GM18519 (cell line): ENCODE results near the gene GIT2.
A peak's percentile ranks its signal among the peaks of the same experiment; 100 is the strongest.
"Not testable (repeated sequence)": the region's sequence is repeated elsewhere in the genome, so short reads cannot be mapped to it uniquely, and the experiment has no call there.

Source experiments
- ATAC-seq: cut with Tn5 transposase; IDR thresholded peaks from one replicate; pipeline ENCODE4 v1.9.1; 2021; ENCODE audit warnings: mild to moderate bottlenecking, moderate library complexity; ENCODE audit not compliant: unreplicated experiment, low FRiP score

Gene GIT2, protein sequence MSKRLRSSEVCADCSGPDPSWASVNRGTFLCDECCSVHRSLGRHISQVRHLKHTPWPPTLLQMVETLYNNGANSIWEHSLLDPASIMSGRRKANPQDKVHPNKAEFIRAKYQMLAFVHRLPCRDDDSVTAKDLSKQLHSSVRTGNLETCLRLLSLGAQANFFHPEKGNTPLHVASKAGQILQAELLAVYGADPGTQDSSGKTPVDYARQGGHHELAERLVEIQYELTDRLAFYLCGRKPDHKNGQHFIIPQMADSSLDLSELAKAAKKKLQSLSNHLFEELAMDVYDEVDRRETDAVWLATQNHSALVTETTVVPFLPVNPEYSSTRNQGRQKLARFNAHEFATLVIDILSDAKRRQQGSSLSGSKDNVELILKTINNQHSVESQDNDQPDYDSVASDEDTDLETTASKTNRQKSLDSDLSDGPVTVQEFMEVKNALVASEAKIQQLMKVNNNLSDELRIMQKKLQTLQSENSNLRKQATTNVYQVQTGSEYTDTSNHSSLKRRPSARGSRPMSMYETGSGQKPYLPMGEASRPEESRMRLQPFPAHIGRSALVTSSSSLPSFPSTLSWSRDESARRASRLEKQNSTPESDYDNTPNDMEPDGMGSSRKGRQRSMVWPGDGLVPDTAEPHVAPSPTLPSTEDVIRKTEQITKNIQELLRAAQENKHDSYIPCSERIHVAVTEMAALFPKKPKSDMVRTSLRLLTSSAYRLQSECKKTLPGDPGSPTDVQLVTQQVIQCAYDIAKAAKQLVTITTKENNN

DNA sequence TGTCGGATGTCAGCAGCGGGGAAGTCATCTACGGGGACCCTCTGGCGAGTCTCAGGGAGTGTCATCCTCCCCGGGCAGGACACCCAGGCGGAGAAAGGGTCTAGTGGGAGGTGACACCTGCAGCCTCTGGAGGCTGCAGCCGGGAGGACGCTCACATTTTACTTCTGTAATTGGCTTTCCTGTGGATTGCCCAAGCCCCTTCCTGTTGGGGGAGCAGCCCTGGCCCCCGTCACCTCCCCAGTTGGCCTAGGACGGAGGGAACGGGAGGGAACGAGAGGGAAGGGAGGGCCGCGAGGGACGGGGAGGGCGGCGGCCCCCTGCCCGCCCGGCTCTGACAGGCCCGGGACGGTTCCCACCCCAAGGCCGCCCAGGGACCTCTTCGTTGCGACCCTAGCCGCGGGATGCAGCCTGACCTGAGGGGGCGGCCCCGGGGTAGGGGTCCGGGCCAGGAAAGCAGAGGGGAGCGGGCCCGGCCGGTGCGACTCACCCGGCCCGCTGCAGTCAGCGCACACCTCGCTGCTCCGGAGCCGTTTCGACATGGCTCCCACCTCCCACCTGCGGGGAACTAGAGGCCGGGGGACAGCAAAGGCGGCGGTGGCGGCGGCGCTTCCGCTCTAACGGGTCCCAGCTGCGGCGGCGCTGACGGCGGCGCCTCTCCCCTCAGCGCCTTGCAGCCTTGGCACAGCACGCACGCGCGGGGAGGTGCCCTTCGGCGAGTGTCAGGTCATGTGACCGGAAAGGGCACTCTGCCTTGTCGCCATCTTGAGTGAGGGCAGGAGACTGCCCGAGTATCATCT, at the start of gene GIT2:
TSS of gene GIT2 (minus strand) at position 683 of the 797 bp plus-strand sequence. CDS start at position 539, 144 bp downstream.
- no peak for ATAC-seq

DNA sequence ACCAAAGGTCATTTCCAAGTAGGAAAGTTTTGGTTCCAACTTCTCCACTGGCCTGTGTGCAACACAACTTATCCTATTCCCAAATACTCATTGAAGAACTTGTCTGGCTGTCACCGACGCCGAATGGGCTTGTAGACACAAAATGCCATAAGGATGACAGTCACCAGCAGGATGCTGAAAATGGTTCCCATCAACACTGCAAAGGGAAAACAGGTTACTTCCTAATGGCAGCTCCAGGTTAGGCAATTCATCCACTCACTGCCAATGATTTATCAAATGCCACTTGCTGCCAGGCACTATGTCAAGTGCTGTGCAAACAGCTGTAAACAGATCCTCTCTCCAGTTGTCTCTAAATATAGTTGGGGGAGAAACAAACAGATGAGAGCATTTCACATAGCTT, 46.1 kb upstream of the GIT2 start:
- no peak for ATAC-seq

DNA sequence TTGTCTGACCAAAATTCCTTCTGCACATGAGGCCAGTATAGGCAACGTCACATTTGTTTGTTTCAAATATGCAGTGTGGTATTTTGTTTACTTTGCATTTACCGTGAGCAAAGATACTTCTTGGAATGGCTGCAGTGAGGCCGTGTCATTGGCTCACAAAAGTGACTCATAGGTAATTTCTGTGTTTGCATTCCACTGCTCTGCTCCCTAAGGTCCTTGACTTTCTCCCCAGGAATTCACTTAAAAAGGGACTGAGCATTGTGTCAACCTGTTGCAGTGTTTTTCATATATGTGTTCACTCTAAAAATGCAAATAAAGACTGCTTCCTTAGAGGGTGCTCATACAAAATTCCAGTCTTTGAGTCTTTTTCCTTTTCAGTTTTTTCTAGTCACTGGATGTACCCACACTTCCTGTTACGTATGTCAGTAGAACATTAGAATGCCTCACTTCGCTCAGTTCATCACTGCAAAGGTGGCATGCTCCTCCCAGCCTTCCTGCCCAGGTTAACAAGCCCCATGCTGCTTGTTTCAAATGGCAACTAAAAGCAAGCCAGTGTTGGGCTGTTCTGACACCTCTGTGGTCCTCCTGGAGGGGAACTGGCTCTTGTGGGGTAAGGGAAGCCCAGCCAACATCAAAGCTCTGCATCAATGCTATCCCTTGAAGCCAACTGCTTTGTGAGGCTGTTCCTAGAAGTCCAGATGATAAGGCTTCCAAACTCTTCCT, 43.1 kb upstream of the GIT2 start:
- no peak for ATAC-seq

DNA sequence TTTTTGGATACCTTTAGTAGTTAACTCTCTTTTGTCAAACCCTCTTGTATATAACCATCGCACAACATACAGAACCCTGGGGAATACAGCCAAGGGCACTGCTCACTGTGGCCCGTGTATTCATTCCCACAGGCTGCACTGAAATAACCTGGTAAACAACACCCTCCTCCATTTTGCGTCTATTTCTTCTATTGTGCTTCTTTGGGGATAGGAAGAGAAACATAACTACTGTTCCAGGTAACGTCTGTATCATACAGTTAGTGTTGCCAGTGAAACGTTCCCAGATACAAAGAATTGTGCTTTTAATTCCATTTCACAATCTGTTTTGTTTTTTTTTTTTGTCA, 42.5 kb upstream of the GIT2 start:
- ATAC-seq, result no peak

DNA sequence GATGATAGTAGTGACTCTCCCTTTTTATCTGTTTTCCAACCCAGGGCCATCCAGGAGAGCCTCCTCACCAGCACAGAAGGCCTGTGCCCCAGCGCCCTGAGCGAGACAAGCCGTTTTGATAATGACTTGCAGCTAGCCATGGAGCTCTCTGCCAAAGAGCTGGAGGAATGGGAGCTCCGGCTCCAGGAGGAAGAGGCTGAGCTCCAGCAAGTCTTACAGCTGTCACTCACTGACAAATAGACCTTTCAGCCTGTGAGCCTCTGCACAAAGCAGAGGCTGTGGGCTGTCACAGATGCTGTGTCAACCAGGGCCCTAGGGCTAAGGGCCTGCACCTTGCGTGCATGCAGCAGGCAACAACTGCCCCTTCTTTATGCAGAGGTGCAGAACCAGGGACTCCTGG, 41.1 kb upstream of the GIT2 start:
- no peak for ATAC-seq

DNA sequence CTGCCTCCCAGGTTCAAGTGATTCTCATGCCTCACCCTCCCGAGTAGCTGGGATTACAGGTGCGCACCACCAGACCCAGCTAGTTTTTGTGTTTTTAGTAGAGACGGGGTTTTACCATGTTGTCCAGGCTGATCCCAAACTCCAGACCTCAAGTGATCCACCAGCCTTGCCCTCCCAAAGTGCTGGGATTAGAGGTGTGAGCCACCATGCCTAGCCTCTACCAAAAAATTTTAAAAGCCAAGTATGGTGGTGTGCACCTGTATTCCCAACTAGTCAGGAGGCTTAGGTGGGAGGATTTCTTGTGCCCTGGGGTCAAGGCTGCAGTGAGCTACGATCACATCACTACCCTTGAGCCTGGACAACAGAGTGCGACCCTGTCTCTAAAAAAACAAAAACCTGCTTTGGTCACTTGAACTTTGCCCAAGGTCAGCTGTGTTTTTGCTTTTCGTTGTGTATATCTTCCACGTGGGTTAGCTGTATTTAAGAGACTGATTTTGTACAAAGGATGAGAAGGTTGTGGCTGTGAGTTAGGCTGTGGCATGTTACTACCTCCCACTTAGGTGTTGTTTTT, 39.5 kb upstream of the GIT2 start:
- no peak for ATAC-seq

DNA sequence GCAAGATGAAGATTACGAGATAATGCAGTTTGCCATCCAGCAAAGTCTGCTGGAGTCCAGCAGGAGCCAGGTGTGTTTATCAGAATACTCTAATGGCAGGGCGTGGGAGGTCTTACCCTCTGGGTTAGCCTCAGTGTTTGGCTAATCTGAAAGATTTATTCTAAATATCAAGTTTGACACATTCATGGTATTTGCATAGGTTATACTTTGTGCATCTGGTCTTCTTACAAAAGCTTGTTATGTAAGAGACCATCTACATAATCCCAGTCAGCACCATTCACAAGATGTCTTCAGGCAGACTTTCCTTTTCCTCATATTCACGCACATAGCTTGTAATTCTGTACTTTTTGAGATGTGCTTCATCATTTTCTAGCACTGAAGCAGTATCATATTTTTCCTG, 37.7 kb upstream of the GIT2 start:
- ATAC-seq, result no peak

DNA sequence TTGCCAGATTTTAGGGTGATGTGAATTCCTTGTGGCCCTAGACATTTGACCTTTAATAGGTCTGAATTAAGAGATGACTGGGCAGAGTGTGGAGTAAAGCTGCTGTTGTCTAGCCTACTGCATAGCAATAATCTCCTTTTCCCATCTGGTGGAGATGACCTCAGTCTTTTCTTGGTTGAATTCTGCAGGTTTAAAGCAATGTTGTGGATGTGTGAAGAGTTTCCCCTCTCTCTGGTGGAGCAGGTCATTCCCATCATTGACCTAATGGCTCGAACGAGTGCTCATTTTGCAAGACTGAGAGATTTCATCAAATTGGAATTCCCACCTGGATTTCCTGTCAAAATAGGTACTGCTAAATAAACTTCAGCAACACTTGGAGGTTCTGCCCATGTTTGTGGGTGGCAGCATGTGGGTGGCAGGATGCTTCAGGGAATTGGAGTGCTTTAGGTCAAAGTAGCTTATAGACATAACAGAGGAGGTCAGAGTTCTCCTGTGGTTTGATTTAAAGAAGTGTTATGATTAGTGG, 33.2 kb upstream of the GIT2 start:
- ATAC-seq, result no peak

DNA sequence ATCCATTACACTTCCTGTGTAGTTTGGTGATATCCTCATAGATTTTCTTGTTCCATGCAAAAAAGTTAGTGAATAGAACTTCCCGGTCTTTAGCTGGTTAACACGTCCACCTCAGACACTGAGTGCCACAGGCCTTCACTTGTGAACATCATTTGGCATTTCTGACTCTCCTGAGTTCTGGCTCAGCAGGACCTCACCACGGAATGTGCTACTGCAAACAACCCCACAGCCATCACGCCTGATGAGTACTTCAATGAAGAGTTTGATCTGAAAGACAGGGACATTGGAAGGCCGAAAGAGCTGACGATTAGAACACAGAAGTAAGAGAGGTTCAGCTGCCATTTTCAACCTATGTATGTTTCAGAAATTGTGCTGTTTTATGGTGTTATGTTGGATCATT, 32.2 kb upstream of the GIT2 start:
- no peak for ATAC-seq

DNA sequence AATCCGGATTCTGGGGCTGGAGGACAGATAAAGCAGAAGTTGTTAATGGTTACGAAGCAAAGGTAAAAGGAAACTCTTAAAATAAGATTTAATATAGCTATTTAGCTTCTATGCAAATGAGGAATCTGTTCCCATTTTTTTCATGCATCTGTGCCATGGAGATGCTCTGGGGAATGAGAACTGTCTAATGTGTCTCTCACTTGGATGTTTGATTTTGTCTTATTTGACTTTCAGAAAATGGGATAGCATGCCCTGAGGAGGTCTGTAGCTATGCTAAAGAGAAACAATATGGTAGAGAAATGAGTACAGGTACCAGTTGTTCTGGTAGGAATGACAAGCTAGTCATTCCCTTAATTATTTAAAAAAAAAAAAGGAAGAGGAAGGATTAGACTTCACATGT, 27.9 kb upstream of the GIT2 start:
- no peak for ATAC-seq

DNA sequence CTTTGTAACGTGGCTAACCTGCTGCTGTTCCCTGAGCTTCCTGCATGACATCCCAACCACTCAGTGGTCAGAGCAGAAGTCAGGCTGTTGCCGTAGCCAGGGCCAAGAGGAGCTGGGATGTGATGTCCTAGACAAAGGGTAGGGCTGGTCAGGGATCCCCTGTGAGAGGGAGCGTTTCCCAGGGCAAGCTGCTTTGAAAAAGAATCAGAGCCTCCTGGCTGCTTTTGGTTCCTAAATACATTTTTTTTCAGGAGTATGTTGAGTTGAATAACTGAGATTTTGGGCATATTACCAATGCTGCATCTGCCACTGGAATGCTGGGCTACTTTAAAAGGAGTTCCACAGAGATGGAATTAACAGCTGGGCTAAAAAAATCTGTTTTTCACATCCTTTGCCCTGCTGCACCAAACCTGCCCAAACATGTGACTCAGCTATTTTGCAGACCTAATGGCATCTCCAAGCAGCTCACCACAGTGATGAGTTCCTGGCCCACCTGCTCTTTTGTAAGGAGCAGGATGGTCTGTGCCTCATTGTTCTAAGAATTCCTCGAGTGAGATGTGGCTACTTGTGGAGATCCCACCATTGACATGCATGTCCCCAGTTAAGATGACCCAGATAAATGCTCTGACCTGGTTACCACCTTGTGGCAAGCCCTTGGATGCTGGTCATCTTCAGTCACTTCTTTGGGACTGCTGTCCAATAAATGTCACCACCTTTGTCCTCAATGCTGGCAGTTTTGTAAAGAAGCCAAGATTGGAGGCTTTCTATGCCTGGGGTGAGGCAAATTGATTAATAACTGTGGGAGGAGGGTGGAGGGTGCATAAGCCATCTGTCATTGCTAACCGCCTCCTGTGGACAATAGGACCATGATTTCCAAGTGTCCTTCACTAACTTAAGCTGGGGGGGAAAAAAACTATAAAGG, 27.2 kb upstream of the GIT2 start:
- no peak for ATAC-seq

DNA sequence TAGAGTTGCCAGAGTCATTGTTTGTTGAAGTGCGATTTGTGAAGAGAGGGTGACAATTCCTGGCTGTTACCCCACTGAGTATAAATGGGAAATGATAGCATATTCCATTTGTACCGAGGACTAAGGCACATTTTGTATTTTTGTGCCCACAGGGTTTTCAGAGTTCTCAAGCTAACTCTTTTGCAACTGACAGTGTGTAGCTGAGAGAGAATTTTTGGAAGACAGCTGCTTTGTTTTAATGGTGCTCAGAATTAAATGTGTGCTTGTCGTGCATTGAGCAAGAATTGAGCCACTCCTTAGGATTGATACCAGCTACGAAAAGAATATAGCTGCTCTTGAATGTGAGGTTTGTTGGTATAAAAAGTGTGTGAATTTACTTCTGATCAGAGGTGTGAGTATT, 24.8 kb upstream of the GIT2 start:
- ATAC-seq, result no peak

DNA sequence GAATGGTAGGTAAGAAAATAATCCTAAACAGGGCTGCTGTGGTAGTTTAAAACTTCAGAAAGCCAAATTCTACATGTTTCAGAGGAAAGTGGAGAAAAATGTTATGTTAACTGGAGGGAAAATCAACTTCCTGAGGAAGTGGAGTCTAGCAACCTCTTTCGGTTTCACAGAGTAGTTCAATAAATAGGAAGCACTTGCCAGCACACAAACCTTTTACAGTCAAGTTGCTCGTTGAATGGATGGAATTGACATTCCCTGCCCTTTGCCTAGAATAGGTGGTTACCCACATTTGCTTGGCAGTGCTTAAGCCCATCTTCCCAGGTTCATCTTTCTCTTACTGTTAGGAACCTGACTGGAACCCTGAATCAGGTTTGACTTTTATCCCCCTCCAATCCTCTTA, 19.0 kb upstream of the GIT2 start:
- no peak for ATAC-seq

DNA sequence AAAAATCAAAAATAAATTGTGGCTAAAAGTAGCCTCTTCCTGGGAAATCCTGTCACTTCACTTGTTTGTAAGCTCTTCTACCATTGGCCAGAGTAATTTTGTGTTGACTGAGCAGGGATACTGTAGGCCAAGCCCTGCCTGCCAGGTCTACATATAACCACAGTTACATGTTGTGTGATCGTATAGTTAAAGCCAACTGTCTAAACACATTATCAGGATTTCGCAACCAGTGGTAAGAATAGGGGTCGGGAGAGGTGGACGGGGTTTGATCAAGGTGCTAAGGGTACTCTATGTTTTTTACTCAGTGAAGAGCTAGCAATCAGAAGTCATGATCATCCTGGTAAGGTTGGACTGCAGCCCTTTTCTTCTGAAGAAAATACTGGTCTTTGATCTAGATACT, 16.5 kb upstream of the GIT2 start:
- no peak for ATAC-seq

DNA sequence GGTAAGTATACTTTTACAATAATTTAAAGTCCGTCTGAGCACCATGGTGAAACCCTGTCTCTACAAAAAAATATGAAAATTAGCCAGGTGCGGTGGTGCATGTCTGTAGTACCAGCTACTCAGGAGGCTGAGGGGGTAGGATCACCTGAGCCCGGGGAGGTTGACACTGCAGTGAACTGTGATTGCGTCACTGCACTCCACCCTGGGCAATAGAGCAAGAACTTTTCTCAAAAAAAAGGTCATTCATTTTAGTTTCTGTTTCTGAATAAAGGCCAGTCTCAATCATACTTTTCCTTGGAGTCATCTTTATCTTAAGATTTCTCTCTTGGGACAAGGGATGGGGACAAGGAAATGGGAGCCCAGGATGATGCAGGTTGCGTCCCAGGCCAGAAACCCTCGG, 16.0 kb upstream of the GIT2 start:
- ATAC-seq, result peak; percentile 38

DNA sequence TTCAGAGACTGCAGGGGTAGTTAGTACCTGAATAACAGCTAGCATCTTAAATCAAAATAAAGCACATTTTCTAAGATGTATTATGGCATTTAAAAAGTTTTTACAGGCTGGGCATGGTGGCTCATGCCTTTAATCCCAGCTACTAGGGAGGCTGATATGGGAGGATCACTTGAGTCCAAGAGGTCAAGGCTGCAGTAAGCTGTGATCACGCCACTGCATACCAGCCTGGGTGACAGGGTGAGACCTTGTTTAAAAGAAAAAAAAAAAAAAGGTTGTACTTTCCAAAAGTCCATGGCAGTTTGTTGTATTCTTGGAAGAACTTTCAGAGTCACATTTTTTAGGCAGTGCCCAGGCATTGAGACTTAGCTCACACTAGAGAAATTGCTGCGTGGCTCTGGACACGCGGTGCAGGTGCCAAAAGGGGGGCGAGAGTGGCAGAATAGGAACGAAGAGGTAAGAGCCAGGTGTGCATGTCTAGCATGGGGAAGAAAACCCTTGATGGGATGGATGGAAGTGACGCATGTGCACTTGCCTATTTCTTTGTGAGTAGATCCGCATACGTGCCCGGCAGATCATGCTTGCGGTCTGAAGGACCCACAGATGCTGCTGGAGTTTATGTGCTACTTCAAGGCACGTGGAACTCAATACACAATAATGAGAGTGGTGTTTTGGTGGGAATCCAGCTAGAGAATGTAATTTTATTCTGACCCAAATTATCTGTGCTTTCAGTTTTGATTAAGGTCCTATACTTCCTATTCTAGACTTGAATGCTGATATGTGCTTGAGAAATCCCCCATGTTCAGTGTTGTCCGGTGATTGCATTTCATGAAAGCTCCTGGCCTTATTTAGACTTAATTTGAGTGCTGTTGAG, 14.9 kb upstream of the GIT2 start:
- ATAC-seq, result no peak

DNA sequence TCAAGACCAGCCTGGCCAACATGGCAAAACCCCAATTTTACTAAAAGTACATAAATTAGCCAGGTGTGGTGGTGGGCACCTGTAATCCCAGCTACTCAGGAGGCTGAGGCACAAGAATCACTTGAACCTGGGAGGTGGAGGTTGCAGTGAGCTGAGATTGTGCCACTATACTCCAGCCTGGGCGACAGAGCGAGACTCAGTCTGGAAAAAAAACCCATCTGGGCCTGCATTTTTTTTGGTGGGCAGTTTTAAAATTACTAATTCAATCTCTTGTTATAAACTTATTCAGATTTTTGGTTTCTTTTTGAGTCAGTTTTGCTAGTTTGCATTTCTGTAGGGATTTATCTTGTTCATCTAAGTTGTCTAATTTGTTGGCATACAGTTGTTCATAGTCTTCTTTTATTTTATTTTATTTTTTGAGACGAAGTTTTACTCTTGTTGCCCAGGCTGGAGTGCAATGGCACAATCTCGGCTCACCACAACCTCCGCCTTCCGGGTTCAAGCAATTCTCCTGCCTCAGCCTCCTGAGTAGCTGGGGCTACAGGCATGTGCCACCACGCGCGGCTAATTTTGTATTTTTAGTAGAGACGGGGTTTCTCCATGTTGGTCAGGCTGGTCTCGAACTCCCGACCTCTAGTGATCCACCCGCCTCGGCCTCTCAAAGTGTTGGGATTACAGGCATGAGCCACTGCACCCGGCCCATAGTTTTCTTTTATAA, 12.7 kb upstream of the GIT2 start:
- ATAC-seq, result not testable (repeated sequence)
